GM21737 (cell line): ENCODE data around the gene MFSD11.
"Not testable (repeated sequence)": the region's sequence is repeated elsewhere in the genome, so short reads cannot be mapped to it uniquely, and the experiment has no call there.

ENCODE experiments used
- ATAC-seq: cut with Tn5 transposase; IDR thresholded peaks from one replicate; pipeline ENCODE4 v1.9.1; 2021; ENCODE audit warnings: mild to moderate bottlenecking, moderate library complexity; ENCODE audit not compliant: unreplicated experiment

MFSD11 gene

GRCh38 chr17:76796081-76796480 lies 58.2 kb downstream of the MFSD11 start:
- no peak for ATAC-seq

GRCh38 chr17:76797241-76797840 lies 59.4 kb downstream of the MFSD11 start:
- no peak for ATAC-seq

- no peak for ATAC-seq
Measured at GRCh38 chr17:76801706-76802105, 63.8 kb downstream of the MFSD11 start.

- ATAC-seq = no peak
Measured at GRCh38 chr17:76805319-76805718, 67.4 kb downstream of the MFSD11 start.

- ATAC-seq = not testable (repeated sequence)
Measured at GRCh38 chr17:76806151-76806550, 68.2 kb downstream of the MFSD11 start.

GRCh38 chr17:76806767-76807166 lies 68.8 kb downstream of the MFSD11 start:
- ATAC-seq = not testable (repeated sequence)

- ATAC-seq = no peak
Measured at GRCh38 chr17:76808326-76808725, 70.4 kb downstream of the MFSD11 start.

GRCh38 chr17:76810956-76811355 lies 73.0 kb downstream of the MFSD11 start:
- no peak for ATAC-seq

- no peak for ATAC-seq
Measured at GRCh38 chr17:76811834-76812233, 73.9 kb downstream of the MFSD11 start.

- no peak for ATAC-seq
Measured at GRCh38 chr17:76812263-76812662, 74.3 kb downstream of the MFSD11 start.

GRCh38 chr17:76812968-76813367 lies 75.0 kb downstream of the MFSD11 start:
- ATAC-seq = no peak

GRCh38 chr17:76815907-76816589 lies 78.1 kb downstream of the MFSD11 start:
- not testable (repeated sequence) for ATAC-seq

- no peak for ATAC-seq
Measured at GRCh38 chr17:76816590-76817135, 78.7 kb downstream of the MFSD11 start.

GRCh38 chr17:76820039-76820438 lies 82.1 kb downstream of the MFSD11 start:
- ATAC-seq = no peak

GRCh38 chr17:76820561-76820960 lies 82.6 kb downstream of the MFSD11 start:
- no peak for ATAC-seq

GRCh38 chr17:76822184-76822778 lies 84.4 kb downstream of the MFSD11 start:
- no peak for ATAC-seq

GRCh38 chr17:76824093-76824492 lies 86.2 kb downstream of the MFSD11 start:
- ATAC-seq = no peak

GRCh38 chr17:76826330-76827068 lies 88.6 kb downstream of the MFSD11 start:
- ATAC-seq = no peak

- no peak for ATAC-seq
Measured at GRCh38 chr17:76827736-76828135, 89.8 kb downstream of the MFSD11 start.
